NCI-H1048 (cell line): ENCODE results near the gene ZNF23.
"Not testable (repeated sequence)": the region's sequence is repeated elsewhere in the genome, so short reads cannot be mapped to it uniquely, and the experiment has no call there.

Experiments
- DNase-seq: peaks from one replicate; lab custom pipeline; 2025; lab: John Stamatoyannopoulos, UW

ZNF23 gene

GRCh38 chr16:71461686-71462648 is at the start of gene ZNF23:
TSS of gene ZNF23 (minus strand) at chr16:71462247. CDS start at chr16:71456796, 5,451 bp downstream.
- no peak for DNase-seq

DNA sequence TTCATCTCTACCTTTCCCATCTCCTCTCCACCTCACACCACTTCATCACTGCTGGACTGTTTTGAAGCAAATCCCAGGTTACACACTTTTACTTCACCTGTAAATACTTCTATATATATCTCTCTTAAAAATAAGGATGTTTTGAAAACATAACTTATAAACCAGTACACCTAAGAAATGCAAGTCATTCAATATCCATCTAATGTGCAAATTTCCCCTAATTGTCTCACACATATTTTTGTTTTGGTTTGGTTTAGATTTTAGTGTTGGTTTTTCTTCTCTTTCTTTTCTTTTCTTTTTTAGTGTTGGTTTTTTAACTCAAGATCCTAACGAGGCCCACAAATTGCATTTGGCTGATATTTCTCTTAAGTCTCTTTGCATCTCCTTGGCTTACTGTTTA is 45.0 kb upstream of the ZNF23 start:
- DNase-seq = no peak

DNA sequence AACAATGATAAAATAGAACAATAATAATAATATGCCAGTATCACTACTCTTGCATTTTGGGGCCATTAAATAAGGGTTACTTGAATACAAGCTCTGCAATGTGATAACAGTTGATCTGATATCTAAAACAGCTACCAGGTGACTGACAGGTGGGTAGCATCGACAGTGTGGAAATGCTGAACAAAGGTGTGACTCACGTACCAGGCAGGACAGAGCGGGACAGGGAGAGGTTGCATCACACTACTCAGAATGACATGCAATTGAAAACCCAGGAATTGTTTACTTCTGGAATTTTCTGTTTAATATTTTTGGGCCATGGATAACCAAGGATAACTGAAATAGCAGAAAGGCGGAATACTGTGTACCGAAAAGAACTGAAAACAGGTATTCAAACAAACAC is 42.9 kb upstream of the ZNF23 start:
- no peak for DNase-seq

DNA sequence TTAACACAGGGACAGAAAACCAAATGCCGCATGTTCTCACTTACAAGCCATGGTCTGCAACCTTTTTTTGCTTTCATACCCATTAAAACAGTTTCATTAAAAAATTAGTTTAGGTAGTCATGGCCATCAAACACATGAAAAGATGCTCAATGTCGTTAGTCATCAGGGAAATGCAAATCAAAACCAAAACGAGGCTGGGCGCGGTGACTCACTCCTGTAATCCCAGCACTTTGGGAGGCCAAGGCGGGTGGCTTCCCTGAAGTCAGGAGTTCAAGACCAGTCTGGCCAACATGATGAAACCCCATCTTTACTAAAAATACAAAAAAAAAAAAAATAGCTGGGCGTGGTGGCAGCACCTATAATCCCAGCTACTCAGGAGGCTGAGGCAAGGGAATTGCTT is 42.0 kb upstream of the ZNF23 start:
- DNase-seq = not testable (repeated sequence)

GRCh38 chr16:71501547-71501946 is 39.5 kb upstream of the ZNF23 start:
- no peak for DNase-seq

DNA sequence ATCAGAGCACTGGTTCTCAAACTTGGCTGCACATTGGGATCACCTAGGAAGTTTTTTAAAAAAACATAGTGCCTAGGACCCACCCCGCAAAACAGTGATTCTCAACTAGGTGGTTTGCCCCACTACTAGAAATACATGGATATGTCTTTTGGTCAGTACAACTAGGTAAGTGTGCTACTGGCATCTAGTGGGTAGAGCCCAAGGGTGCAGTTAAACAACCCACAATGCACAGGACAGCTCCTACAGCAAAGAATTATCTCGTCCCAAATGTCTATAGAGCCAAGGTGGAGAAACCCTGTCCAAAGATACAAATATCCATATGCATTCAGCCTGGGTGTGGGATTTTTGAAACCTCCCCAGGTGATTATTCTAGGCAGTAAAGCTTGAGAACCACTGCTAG is 38.9 kb upstream of the ZNF23 start:
- no peak for DNase-seq

- no peak for DNase-seq
Observed at GRCh38 chr16:71499775-71500364, 37.8 kb upstream of the ZNF23 start.

GRCh38 chr16:71498031-71498430 is 36.0 kb upstream of the ZNF23 start:
- DNase-seq = no peak

GRCh38 chr16:71493213-71493612 is 31.2 kb upstream of the ZNF23 start:
- DNase-seq = no peak

- DNase-seq = no peak
Observed at GRCh38 chr16:71492786-71493185, 30.7 kb upstream of the ZNF23 start.

DNA sequence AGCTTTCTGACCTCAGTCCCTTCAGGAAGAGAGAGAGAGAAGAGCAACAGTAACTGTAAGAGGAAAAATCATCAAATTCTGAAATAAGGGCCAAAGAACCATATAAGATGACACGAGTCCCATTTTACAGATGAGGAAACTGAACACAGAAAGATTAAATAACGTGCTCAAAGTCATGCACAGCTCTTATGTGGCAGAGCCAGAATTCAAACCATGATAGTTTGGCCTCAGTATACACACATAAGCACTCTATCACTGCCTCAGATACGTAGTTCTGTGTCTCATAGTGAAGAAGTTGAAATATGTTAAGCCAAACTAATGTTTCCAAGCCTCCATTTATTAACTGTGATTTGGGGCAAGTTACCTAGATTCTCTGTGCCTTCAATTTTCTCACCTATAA is 29.0 kb upstream of the ZNF23 start:
- no peak for DNase-seq

- DNase-seq = no peak
Observed at GRCh38 chr16:71490361-71490760, 28.3 kb upstream of the ZNF23 start.

DNA sequence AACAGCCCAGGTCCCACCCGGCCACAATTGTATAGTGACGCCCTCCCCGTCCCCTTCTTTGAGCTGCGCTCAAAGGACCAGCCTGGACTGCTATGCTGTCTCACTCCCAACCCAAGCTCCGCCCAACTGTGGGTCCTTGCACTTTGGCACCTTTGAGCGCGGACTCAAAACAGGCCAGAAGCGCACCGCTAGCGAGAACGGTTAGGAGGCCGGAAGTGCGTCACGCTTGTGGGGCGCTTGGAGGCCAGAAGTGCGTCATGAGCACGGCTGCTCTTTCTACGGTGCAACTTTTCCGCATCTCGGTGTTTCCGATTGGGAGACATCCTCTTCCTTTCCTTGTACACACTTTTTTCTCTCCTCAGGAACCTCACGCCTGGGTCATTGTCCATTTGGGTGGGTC is 27.1 kb upstream of the ZNF23 start, which contains the start of gene ZNF19:
Gene ZNF19, minus strand, starts transcription at position 203 of the 400 bp plus-strand sequence. CDS start 7,210 bp downstream, outside the sequence.
- DNase-seq = no peak

GRCh38 chr16:71484006-71484893 is 22.2 kb upstream of the ZNF23 start:
- DNase-seq = no peak

- no peak for DNase-seq
Observed at GRCh38 chr16:71482569-71482968, 20.5 kb upstream of the ZNF23 start.

DNA sequence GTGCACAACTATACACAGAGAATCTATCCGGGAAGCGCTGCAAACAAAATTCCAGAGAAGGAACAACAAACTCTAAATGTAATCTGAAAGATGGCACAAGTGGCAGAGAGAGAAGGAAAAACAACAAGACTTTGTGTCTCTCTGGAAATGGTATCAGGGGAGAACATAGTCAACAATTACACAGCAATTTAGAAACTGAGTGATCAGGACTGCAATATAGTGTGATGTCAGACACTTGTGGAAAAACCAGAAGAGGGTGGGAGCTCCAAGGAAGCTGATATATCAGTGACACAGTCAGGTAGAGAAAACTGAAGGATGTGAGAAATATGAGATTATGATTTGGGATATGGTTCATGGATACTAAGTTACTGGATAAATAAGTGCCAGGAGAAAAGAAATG is 18.9 kb upstream of the ZNF23 start:
- DNase-seq = no peak

DNA sequence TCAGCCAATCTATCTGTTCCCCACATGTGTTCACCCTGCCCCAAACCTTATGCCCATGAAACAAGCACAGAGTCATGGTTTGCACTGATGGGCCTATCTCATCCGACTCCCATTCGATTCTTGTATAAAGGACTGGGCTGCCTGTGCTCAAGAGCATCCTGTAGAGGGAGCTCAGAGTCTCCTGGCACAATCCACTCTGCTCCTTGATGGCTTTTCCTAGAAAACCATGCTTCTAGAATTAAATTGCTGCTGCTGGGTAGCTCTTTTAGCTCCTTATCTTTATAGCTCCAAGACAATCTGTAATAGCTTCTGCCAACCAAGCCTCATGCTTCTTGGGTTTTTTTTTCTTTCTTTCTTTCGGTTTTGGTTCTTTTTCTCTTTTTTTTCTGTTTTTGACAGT is 17.4 kb upstream of the ZNF23 start:
- no peak for DNase-seq

DNA sequence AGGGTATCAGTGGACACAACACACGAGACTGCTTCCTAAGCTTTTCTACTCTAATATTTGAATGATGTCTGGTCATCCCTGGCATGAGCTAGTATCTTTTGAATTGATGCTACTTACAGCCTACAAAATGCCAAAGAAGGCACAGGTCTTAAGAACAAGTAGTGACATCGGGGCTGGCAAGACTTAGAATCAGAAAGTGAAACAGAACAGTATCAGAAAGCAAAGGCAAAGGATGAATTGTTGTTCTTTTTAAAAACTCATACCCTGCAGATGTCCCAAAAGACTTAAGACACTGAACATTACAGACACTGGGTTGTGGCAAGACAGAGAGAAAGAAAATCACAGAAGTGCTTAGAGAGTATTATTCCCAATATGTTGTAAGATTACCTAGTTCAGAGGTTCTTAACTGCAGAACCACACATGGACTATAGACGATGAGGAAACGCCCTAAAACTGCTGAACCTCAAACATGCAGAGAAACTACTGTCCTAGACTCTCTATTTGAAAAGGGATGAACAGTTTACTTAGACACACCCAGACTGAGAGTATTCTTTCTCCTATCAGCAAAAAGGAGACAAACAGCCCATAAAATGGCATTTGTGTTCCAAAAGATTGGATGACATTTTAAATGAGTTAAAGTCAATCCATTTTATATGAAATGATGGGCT is 14.5 kb upstream of the ZNF23 start:
- no peak for DNase-seq

DNA sequence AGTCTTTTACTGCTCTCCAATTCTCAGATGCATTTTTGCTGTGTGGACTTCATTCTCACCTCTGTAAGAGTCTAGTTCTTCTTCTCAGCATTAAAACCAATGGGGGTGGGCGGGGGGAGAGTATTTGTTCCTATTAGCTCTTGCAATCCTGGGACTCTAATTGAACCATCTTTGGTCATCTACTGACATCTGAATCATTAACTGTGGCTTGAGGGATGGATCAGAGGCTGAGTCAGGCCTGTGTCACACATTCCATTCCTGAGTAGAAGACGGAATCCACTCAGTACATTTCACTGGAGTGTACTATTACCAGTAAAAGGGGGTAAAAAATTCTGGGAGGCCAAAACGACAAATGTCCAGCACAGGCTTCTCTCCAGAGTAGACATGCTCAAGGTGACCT is 12.8 kb upstream of the ZNF23 start:
- DNase-seq = no peak

DNA sequence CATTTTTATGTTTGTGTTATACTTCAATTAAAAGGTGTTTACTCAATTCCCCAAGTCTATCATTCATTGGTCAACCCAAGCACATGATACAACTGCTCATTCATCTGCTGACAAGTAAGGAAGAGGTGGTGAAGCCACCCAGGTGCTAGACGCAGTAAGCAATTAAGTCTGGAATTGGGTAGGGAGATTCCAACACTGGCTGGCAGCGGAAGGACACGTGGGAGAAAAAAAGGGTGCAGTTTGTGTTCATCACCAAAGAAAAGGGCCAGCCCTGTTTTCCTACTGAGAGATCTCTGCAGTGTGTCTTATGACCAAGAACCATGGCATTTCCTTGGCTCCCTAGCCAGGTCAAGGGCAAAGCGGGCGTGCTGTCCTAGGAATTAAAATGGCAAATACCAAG is 11.8 kb upstream of the ZNF23 start:
- DNase-seq = no peak

GRCh38 chr16:71472931-71473330 is 10.9 kb upstream of the ZNF23 start:
- no peak for DNase-seq

DNA sequence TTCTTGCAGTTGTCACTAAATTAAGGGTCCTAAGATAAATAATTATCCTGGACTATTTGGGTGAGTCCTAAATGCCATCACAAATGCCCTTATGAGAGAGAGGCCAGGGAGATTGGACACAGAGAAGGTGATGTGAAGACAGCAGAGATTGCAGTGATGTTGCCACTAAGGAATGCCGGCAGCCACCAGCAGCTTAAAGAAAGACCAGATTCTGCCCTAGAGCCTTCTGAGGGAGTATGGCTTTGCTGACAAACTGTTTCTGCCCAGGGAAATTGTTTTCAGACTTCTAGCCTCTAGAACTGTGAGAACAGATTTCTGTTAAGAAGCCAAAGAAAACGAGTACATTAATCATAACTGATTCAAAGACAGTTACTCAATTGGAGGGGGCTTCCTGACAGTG is 10.0 kb upstream of the ZNF23 start:
- DNase-seq = no peak
